Heart left ventricle (tissue), 13 donors: ENCODE measurements around the gene ELFN1.

Experiments used
- POLR2A ChIP-seq, 2 donors: fragments of 450-650 bp; IDR thresholded peaks; one replicate each; pipeline ENCODE4 v1.6.1; 2017; ENCODE audit warnings: antibody characterized with exemption in 2 of 2, mild to moderate bottlenecking in 2 of 2, moderate library complexity in 2 of 2
- TF ChIP-seq, protein P1 (sequence below), 12 donors: fragments of 200-600 bp; sonication (generic) in 4 of 12; IDR thresholded peaks; one replicate each; pipeline versions ENCODE4 v1.5.0 to v1.8.0; 2018 to 2022; ENCODE audit warnings: antibody characterized with exemption in 12 of 12, mild to moderate bottlenecking in 5 of 12
- donor health status: ischemic (EF 13 %, LVEDD 7.1; RV severe dilation, severe dysfunction).
- donor health status: DM: no; HTN: yes; CAD: no.
- donor health status: DM: no; HTN: no; CAD: no.
- donor health status: ischemic (EF 25% LVEDD 6.9; RV normal size, moderate dysfunction).
- donor health status: ischemic (EF 25% LVEDD 5.7; RV mildly dilated, moderate dysfunction).
- donor health status: ischemic (EF 35%, LVEDD 5.7; RV mildly dilated, moderate dysfunction).
- donor health status: nonischemic (EF 11% LVEDD 7.7; RV severe dilation, severe dysfunction).
- donor health status: DM: yes; HTN: yes; CAD: no.
- donor health status: PGD.
- donor health status: ischemic (EF 29% LVEDD 5.4; RV normal size, mild dysfunction).
- donor health status: nonischemic (EF 23%, LVEDD 6.1; RV moderate dilation, normal function).

GRCh38 chr7:1663857-1664651, 6.0 kb upstream of the ELFN1 start:
- TF ChIP-seq, protein P1, sequence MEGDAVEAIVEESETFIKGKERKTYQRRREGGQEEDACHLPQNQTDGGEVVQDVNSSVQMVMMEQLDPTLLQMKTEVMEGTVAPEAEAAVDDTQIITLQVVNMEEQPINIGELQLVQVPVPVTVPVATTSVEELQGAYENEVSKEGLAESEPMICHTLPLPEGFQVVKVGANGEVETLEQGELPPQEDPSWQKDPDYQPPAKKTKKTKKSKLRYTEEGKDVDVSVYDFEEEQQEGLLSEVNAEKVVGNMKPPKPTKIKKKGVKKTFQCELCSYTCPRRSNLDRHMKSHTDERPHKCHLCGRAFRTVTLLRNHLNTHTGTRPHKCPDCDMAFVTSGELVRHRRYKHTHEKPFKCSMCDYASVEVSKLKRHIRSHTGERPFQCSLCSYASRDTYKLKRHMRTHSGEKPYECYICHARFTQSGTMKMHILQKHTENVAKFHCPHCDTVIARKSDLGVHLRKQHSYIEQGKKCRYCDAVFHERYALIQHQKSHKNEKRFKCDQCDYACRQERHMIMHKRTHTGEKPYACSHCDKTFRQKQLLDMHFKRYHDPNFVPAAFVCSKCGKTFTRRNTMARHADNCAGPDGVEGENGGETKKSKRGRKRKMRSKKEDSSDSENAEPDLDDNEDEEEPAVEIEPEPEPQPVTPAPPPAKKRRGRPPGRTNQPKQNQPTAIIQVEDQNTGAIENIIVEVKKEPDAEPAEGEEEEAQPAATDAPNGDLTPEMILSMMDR (IDR thresholded peaks at IDR 0.05), result no peak
- TF ChIP-seq POLR2A (IDR thresholded peaks at IDR 0.05), result no peak
